B cell (primary cell): ENCODE measurements around the gene JMY.

Experiments used
- EZH2 ChIP-seq: IDR thresholded peaks from 2 replicates; pipeline ENCODE4 v1.6.1; 2012; ENCODE audit warnings: borderline replicate concordance, low read depth, mild to moderate bottlenecking, moderate library complexity, low read length; ENCODE audit not compliant: insufficient read depth, poor library complexity, severe bottlenecking
- TF ChIP-seq, protein P1 (sequence below): fragments of 200-600 bp; IDR thresholded peaks from one replicate; pipeline ENCODE4 v1.8.0; 2022; ENCODE audit warnings: antibody characterized with exemption, mild to moderate bottlenecking

DNA sequence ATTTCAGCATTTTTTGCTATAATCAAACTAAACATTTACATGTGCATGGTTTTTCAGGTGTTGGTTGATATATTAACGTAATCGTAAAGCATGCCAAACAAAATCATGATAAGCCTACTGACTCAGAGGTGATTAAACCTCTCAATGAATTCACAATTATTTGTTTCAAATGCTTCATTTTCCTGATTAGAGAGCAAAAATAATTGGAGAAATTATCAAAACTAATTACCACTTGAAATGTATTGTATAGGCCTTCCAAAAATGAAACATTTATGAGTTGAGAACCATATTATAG is 45.7 kb upstream of the JMY start:
- TF ChIP-seq, protein P1, sequence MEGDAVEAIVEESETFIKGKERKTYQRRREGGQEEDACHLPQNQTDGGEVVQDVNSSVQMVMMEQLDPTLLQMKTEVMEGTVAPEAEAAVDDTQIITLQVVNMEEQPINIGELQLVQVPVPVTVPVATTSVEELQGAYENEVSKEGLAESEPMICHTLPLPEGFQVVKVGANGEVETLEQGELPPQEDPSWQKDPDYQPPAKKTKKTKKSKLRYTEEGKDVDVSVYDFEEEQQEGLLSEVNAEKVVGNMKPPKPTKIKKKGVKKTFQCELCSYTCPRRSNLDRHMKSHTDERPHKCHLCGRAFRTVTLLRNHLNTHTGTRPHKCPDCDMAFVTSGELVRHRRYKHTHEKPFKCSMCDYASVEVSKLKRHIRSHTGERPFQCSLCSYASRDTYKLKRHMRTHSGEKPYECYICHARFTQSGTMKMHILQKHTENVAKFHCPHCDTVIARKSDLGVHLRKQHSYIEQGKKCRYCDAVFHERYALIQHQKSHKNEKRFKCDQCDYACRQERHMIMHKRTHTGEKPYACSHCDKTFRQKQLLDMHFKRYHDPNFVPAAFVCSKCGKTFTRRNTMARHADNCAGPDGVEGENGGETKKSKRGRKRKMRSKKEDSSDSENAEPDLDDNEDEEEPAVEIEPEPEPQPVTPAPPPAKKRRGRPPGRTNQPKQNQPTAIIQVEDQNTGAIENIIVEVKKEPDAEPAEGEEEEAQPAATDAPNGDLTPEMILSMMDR = no peak
- TF ChIP-seq EZH2 = no peak
